GM15510 (cell line): ENCODE results near the gene PPP6R2.

ENCODE experiments used
- POLR2A ChIP-seq: IDR thresholded peaks from 3 replicates; pipeline ENCODE4 v1.6.1; 2011; ENCODE audit warnings: borderline replicate concordance; ENCODE audit not compliant: insufficient read length; ENCODE audit errors: extremely low read depth

PPP6R2 gene

GRCh38 chr22:50303848-50304527 lies 39.1 kb upstream of the PPP6R2 start:
- TF ChIP-seq POLR2A = no peak

GRCh38 chr22:50304528-50305392 lies 38.4 kb upstream of the PPP6R2 start:
- TF ChIP-seq POLR2A = no peak

GRCh38 chr22:50305393-50305922 lies 37.7 kb upstream of the PPP6R2 start:
- TF ChIP-seq POLR2A = no peak

GRCh38 chr22:50305923-50306566 lies 37.1 kb upstream of the PPP6R2 start:
- peak; percentile 31 for TF ChIP-seq POLR2A

GRCh38 chr22:50306753-50307749 lies 36.1 kb upstream of the PPP6R2 start, which contains the start of gene PLXNB2:
TSS of gene PLXNB2 (minus strand) at chr22:50307646. CDS start at chr22:50290584, 17,062 bp downstream.
- peak; percentile 63 for TF ChIP-seq POLR2A

GRCh38 chr22:50307890-50308596 lies 35.1 kb upstream of the PPP6R2 start:
- TF ChIP-seq POLR2A = no peak

GRCh38 chr22:50308597-50308935 lies 34.6 kb upstream of the PPP6R2 start:
- no peak for TF ChIP-seq POLR2A

GRCh38 chr22:50308986-50309600 lies 34.0 kb upstream of the PPP6R2 start:
- no peak for TF ChIP-seq POLR2A

GRCh38 chr22:50309601-50309991 lies 33.5 kb upstream of the PPP6R2 start:
- no peak for TF ChIP-seq POLR2A

GRCh38 chr22:50310031-50310722 lies 33.0 kb upstream of the PPP6R2 start:
- no peak for TF ChIP-seq POLR2A

GRCh38 chr22:50310949-50311444 lies 32.1 kb upstream of the PPP6R2 start:
- no peak for TF ChIP-seq POLR2A
